Left lung (tissue), 10 donors: ENCODE results near the gene LYSMD3. TPM values are rescaled to one million over a fixed set of nuclear protein-coding genes. Genes with fewer than 3 reads are reported as not detected.

Experiments
- ATAC-seq: fragments of 200-7000 bp; cut with Tn5 transposase; one replicate; pipeline ENCODE4 v1.9.1; 2020; ENCODE audit warnings: moderate library complexity
- DNase-seq, 4 donors: peaks; one replicate each; pipeline ENCODE4 v3.0.0-alpha.2; 2013 to 2020
- H3K27ac ChIP-seq, 2 donors: fragments of 200-600 bp; sonication (generic) in 1 of 2; one replicate each; pipeline versions ENCODE4 v1.5.0 to v1.8.0; 2020 to 2021
- H3K27me3 ChIP-seq, 2 donors: fragments of 200-600 bp; sonication (generic) in 1 of 2; one replicate each; pipeline versions ENCODE4 v1.5.0 to v1.8.0; 2020 to 2021
- H3K36me3 ChIP-seq, 2 donors: fragments of 200-600 bp; sonication (generic) in 1 of 2; one replicate each; pipeline versions ENCODE4 v1.5.0 to v1.8.0; 2020 to 2021
- H3K4me1 ChIP-seq, 2 donors: fragments of 200-600 bp; one replicate each; pipeline ENCODE4 v1.8.0; 2021
- H3K4me3 ChIP-seq, 2 donors: fragments of 200-600 bp; sonication (generic) in 1 of 2; one replicate each; pipeline versions ENCODE4 v1.5.0 to v1.8.0; 2020 to 2021; ENCODE audit warnings: mild to moderate bottlenecking in 1 of 2
- H3K9me3 ChIP-seq, 2 donors: fragments of 200-600 bp; sonication (generic) in 1 of 2; one replicate each; pipeline versions ENCODE4 v1.5.0 to v1.8.0; 2020 to 2021
- intact Hi-C, 2 donors: fragments of 100-400 bp; cut with DNase I; formaldehyde crosslinking; loops; one replicate each; pipeline versions ENCODE4 v1.11.2 to v1.14.2; 2022
- polyA plus RNA-seq, 6 donors: library from polyadenylated mRNA; unstranded; fragments of 120-200 nt; gene quantifications; one replicate each; pipeline ENCODE4 v1.2.1, GENCODE V29; 2013; ENCODE audit not compliant: insufficient read length in 6 of 6
- total RNA-seq, 2 donors: library from RNA; stranded (reverse); fragmentation: NEBNext Ultra II Directional; extraction: Animal tissue kit (Norgen Biotek cat#: 25700); gene quantifications; one replicate each; pipeline ENCODE4 v1.2.1, GENCODE V29; 2021
- TF ChIP-seq, protein P1 (sequence below), 2 donors: fragments of 200-600 bp; sonication (generic) in 1 of 2; IDR thresholded peaks; one replicate each; pipeline versions ENCODE4 v1.5.0 to v1.8.0; 2021; ENCODE audit warnings: antibody characterized with exemption in 2 of 2
- donor health status: DM: no; HTN: yes; CAD: no.
- donor health status: DM: no; HTN: no; CAD: no.

Gene LYSMD3
- total and polyA plus RNA-seq, 8 donors: 24.6 to 31.3 (median 29.9) TPM

DNA sequence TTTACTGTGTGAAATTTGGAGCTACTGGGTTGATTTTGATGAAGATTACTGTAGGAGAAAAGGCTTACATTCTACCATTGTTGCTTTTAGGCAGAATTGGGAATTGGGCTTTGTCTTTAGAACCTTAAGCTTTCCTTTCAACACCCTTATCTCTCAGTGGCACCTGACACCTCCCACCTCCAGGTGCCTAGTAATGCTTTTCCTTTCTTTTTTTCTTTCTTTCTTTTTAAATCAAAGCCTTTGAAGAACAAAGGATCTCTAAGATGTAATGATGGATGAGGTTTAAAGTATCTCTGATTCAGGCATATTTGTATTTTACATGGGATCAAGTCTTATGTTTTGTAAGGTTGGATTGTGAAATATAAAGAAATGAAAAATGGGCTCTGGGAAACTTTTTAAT is 26.3 kb upstream of the LYSMD3 start:
- Histone ChIP-seq H3K4me1 (peaks cover 0 to 13% of the 10 kb centered on the region in 2 donors), H3K9me3 (no peaks in the 10 kb centered on the region)
- TF ChIP-seq, protein P1, sequence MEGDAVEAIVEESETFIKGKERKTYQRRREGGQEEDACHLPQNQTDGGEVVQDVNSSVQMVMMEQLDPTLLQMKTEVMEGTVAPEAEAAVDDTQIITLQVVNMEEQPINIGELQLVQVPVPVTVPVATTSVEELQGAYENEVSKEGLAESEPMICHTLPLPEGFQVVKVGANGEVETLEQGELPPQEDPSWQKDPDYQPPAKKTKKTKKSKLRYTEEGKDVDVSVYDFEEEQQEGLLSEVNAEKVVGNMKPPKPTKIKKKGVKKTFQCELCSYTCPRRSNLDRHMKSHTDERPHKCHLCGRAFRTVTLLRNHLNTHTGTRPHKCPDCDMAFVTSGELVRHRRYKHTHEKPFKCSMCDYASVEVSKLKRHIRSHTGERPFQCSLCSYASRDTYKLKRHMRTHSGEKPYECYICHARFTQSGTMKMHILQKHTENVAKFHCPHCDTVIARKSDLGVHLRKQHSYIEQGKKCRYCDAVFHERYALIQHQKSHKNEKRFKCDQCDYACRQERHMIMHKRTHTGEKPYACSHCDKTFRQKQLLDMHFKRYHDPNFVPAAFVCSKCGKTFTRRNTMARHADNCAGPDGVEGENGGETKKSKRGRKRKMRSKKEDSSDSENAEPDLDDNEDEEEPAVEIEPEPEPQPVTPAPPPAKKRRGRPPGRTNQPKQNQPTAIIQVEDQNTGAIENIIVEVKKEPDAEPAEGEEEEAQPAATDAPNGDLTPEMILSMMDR (IDR thresholded peaks at IDR 0.05): no peak

DNA sequence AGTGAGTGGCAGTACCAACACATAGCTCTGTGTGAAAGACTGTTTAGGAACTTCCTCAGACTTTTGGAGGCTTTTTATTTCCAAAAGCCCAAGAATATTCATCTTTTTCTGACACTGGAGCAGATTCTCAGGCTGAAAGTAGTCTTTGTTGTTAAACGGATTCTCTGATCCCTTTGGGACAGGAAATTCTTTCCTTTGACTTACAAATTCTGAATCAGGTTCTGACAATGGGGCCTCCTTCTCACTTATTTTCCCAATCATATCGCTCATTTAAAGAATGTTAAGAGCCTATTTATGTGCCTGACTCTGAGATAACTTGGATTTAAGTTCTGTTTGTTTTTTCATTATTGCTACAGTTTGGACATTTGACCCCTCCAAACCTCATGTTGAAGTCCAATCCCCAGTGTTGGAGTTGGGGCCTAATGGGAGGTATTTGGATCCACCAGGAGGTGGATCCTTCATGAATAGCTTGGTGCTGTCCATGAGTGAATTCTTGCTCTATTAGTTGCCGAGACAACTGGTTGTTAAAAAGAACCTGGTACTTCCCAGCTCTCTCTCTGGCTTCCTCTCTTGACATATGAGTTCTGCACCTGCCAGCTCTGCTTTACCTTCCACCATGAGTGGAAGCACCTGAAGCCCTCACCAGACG is 25.1 kb upstream of the LYSMD3 start:
- intact Hi-C loops: no loop called here
- DNase-seq (no peak), ATAC-seq (no peak)
- no peak overlapping the region for H3K27ac ChIP-seq
- H3K36me3 ChIP-seq: no peaks in the 10 kb centered on the region
- H3K27me3 ChIP-seq: peaks cover 25 to 75% of the 10 kb centered on the region in 2 donors
- H3K4me3 ChIP-seq: no peak overlapping the region
- H3K4me1 ChIP-seq: peaks cover 0 to 13% of the 10 kb centered on the region in 2 donors
- TF ChIP-seq, protein P1 (IDR thresholded peaks at IDR 0.05): no peak
- H3K9me3 ChIP-seq: no peaks in the 10 kb centered on the region

More for the DNA sequence above, 26.3 kb upstream of the LYSMD3 start:
- intact Hi-C loops: no loop called here
- ATAC-seq (no peak), DNase-seq (no peak)
- no peak overlapping the region for H3K27ac ChIP-seq
- H3K4me3 ChIP-seq: no peak overlapping the region
- H3K36me3 ChIP-seq: no peaks in the 10 kb centered on the region
- H3K27me3 ChIP-seq: peaks cover 31 to 86% of the 10 kb centered on the region in 2 donors

DNA sequence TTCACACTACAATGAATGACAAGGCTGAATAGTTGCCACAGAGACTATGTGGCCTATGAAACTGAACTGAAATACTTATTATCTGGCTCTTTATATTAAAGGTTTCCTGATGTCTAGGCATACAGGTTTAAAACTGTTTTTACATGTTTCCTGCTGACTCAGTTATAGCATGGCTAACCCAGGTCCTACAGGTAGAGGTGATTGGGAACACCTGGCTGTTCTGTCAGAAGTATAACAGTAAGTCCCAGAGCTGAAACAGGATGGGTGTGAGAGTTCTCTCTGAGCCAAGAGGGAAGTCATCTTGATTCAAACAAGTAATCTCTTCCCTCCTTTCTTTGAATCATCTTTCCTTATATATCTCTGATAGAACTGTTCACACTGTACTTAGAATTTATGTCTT is 24.3 kb upstream of the LYSMD3 start:
- intact Hi-C loops: no loop called here
- Histone ChIP-seq H3K27ac (no peak overlapping the region), H3K4me3 (no peak overlapping the region), H3K36me3 (no peaks in the 10 kb centered on the region), H3K9me3 (no peaks in the 10 kb centered on the region), H3K4me1 (peaks cover 0 to 7% of the 10 kb centered on the region in 2 donors), H3K27me3 (peaks cover 17 to 67% of the 10 kb centered on the region in 2 donors)
- DNase-seq (no peak), ATAC-seq (no peak)
- TF ChIP-seq, protein P1 (IDR thresholded peaks at IDR 0.05): no peak

DNA sequence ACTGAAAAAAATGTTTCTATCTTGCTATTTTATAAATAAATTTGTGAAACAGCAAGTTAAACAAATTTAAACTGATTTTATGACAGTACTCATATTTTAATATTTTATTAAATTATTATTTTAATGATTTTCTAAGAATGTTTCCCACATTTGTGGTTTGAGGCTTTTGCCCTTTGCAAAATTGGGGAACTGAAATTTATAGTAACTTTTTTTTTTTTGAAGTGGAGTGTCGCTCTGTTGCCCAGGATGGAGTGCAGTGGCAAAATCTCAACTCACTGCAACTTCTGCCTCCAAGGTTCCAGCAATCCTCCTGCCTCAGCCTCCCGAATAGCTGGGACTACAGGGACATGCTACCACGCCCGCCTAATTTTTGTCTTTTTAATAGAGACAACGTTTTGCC is 22.0 kb upstream of the LYSMD3 start:
- H3K4me3 ChIP-seq: no peak overlapping the region
- ATAC-seq (no peak), DNase-seq (no peak)
- no peaks in the 10 kb centered on the region for H3K9me3 ChIP-seq
- peaks cover 3 to 50% of the 10 kb centered on the region in 2 donors for H3K27me3 ChIP-seq
- H3K4me1 ChIP-seq: peaks cover 0 to 3% of the 10 kb centered on the region in 2 donors
- TF ChIP-seq, protein P1 (IDR thresholded peaks at IDR 0.05): no peak
- H3K36me3 ChIP-seq: no peaks in the 10 kb centered on the region
- intact Hi-C loops: no loop called here
- no peak overlapping the region for H3K27ac ChIP-seq

DNA sequence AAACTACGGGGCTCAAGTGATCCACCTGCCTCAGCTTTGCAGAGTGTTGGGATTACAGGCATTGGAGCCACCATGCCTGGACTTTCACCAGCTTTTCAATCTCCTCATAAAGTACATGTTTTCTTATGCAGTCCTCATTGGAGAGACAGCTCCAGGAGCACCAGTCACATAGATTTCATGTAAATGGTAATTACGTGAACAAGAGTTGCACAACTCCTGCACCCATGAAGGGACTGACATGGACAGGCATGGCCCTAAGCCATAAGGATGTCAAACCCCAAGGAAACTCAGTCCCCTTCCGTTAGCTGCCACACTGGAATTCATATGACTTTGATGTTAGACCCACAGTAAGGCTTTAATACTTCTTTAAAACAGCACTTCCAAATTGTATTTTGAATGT is 21.6 kb upstream of the LYSMD3 start:
- ATAC-seq: no peak
- Histone ChIP-seq H3K4me3 (no peak overlapping the region), H3K27me3 (peaks cover 3 to 46% of the 10 kb centered on the region in 2 donors), H3K36me3 (no peaks in the 10 kb centered on the region), H3K27ac (no peak overlapping the region), H3K4me1 (peaks cover 0 to 3% of the 10 kb centered on the region in 2 donors), H3K9me3 (no peaks in the 10 kb centered on the region)
- TF ChIP-seq, protein P1 (IDR thresholded peaks at IDR 0.05): no peak
- intact Hi-C loops: no loop called here
- no peak for DNase-seq
